ENCODE measurements around the gene KBTBD13. TPM values are rescaled to one million over a fixed set of nuclear protein-coding genes. Genes with fewer than 3 reads are reported as not detected.

Gene KBTBD13
- total and polyA plus RNA-seq, 7 donors, result 0.03 TPM; not detected in 6

DNA sequence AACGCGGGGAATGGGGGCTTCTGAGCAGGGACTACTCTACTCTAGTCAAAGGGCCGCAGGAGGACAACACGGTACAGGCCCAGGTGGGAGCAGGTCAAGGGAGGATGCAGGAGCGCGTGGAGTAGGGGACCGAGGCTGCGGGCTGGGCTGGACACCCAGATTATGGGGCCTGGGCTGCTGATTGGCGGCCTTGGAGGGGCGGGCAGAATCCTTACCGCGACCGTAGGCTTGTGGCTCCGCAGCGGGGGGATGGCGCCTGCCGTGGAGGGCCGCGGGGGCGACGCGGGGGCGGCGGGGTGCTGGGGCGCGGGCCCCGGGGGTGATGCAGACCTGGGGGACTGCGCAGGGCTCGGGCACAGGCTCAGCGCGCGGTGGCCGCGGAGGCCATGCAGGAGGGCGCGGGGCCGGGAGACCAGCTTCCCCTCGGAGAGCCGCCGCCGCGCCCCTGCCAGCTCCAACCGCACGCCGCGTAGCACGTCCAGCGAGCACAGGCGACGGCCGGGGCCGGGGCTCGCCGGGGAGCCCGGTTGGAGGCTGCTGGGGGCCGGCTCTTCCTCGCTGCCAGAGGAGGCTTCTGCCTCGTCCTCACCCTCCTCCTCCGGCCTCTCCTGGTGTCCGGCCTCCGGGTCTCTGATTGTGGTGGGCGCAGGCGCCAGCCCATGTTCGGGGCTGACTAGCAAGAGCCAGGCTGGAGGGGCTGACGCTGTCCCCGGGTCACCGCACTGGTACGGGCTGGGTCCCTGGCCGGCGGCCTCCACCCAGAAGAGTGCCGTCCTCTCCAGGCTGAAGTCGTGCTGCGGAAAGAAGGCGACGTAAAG, 25.6 kb downstream of the KBTBD13 start:
- Histone ChIP-seq H3K27me3 (no peaks in the 10 kb centered on the region), H3K4me1 (peaks cover 0 to 16% (median 13%) of the 10 kb centered on the region in 4 donors), H3K9me3 (no peaks in the 10 kb centered on the region), H3K4me3 (no peak overlapping the region), H3K27ac (peak overlapping the region in 1 of 4 donors; percentile 19), H3K36me3 (peaks cover 0 to 66% (median 18%) of the 10 kb centered on the region in 4 donors)
- peak; percentile 68 for DNase-seq
- 86 to 88% methylated on average over 75 of the region's 75 CpGs for WGBS, 2 donors
- TF ChIP-seq, protein P1, sequence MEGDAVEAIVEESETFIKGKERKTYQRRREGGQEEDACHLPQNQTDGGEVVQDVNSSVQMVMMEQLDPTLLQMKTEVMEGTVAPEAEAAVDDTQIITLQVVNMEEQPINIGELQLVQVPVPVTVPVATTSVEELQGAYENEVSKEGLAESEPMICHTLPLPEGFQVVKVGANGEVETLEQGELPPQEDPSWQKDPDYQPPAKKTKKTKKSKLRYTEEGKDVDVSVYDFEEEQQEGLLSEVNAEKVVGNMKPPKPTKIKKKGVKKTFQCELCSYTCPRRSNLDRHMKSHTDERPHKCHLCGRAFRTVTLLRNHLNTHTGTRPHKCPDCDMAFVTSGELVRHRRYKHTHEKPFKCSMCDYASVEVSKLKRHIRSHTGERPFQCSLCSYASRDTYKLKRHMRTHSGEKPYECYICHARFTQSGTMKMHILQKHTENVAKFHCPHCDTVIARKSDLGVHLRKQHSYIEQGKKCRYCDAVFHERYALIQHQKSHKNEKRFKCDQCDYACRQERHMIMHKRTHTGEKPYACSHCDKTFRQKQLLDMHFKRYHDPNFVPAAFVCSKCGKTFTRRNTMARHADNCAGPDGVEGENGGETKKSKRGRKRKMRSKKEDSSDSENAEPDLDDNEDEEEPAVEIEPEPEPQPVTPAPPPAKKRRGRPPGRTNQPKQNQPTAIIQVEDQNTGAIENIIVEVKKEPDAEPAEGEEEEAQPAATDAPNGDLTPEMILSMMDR (IDR thresholded peaks at IDR 0.05), result no peak
- TF ChIP-seq EP300 (IDR thresholded peaks at IDR 0.05) (no peak), POLR2A (IDR thresholded peaks at IDR 0.05) (no peak), POLR2AphosphoS5 (IDR thresholded peaks at IDR 0.05) (no peak)
- intact Hi-C loops (cut with DNase I), result loop anchor here (1.0 to 2.0 kb wide), 2 partner anchors 48 to 69 kb away; no protein-coding TSS in a partner anchor

DNA sequence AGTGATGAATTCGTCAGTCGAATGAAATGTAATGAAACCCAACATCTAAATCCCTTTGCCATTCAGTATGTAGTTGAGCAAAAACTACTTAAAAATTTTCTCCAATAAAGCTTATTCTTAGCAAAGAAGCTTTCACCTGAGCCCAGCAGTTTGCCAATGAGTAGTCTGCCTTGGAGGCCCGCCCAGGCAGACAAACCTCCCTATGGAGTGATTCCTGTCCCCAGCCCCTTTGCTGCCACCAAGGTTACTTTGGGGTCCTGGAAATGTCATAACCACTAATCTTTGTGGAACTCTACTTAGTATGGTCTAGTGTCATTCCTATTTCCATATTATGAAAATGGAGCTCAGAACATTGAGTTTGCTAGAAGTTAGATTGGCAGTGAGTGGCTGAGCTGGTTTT, 26.4 kb downstream of the KBTBD13 start:
- TF ChIP-seq POLR2A (IDR thresholded peaks at IDR 0.05) (no peak), EP300 (IDR thresholded peaks at IDR 0.05) (no peak), POLR2AphosphoS5 (IDR thresholded peaks at IDR 0.05) (no peak)
- TF ChIP-seq, protein P1 (IDR thresholded peaks at IDR 0.05), result no peak
- Histone ChIP-seq H3K9me3 (no peaks in the 10 kb centered on the region), H3K27ac (no peak overlapping the region), H3K27me3 (no peaks in the 10 kb centered on the region), H3K4me3 (no peak overlapping the region), H3K36me3 (peaks cover 0 to 62% (median 14%) of the 10 kb centered on the region in 4 donors), H3K4me1 (peaks cover 0 to 15% (median 12%) of the 10 kb centered on the region in 4 donors)
- DNase-seq, result no peak
- 97% methylated on average over 3 of the region's 3 CpGs for WGBS, 2 donors
- intact Hi-C loops (cut with DNase I), result no loop called here

DNA sequence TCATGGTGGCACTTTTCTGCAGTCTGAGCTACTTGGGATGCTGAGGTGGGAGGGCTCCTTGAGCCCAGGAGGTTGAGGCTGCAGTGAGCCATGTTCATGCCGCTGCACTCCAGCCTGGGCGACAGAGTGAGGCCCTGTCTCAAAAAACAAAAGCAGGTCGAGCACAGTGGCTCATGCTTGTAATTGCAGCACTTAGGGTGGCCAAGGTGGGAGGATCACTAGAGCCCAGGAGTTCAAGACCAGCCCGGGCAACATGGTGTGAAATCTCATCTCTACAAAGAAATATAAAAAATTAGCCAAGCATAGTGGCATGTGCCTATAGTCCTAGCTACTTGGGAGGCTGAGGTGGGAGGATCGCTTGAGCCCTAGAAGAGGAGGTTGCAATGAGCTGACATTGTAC, 28.5 kb downstream of the KBTBD13 start:
- peaks cover 0 to 15% (median 12%) of the 10 kb centered on the region in 4 donors for H3K4me1 ChIP-seq
- no peak overlapping the region for H3K4me3 ChIP-seq
- WGBS, 2 donors, result 93 to 94% methylated on average over 5 of the region's 5 CpGs
- H3K36me3 ChIP-seq, result peaks cover 0 to 40% (median 4%) of the 10 kb centered on the region in 4 donors
- no peak overlapping the region for H3K27ac ChIP-seq
- TF ChIP-seq POLR2AphosphoS5 (IDR thresholded peaks at IDR 0.05) (no peak), POLR2A (IDR thresholded peaks at IDR 0.05) (no peak), EP300 (IDR thresholded peaks at IDR 0.05) (no peak)
- TF ChIP-seq, protein P1 (IDR thresholded peaks at IDR 0.05), result no peak
- intact Hi-C loops (cut with DNase I), result no loop called here
- no peaks in the 10 kb centered on the region for H3K27me3 ChIP-seq
- DNase-seq, result no peak
- H3K9me3 ChIP-seq, result no peaks in the 10 kb centered on the region

DNA sequence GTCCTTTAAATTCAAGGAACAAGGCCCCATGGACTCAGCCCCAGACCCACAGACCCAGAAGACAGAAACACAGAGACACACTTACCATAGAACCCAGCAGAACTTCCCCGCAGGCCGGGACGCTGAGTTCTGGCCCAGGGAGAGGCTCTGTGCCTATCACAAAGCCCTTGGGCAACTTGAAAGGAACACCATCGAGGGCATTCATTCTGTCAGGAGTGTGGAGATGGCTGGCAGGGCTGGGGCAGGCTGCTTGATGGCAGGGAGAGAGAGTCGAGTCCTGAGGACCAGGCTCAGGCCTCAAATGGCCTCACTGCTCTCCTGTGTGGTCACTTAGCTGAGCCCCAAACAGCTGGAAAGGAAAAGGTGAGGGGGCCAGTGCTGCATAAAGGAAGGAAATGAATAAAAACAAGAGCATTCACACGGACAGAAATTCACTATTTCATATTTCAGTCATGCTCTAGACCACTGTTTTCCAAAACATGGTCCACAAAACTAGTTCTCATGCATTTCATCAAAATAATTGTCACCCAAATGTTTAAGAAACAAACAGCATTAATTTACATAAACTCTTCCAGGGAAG, 29.6 kb downstream of the KBTBD13 start:
- Histone ChIP-seq H3K4me3 (no peak overlapping the region), H3K27me3 (no peaks in the 10 kb centered on the region), H3K27ac (no peak overlapping the region), H3K36me3 (peaks cover 0 to 30% (median 4%) of the 10 kb centered on the region in 4 donors), H3K9me3 (no peaks in the 10 kb centered on the region), H3K4me1 (peaks cover 0 to 9% (median 8%) of the 10 kb centered on the region in 4 donors)
- intact Hi-C loops (cut with DNase I), result no loop called here
- WGBS, 2 donors, result 81 to 85% methylated on average over 6 of the region's 6 CpGs
- DNase-seq, result no peak
- TF ChIP-seq, protein P1 (IDR thresholded peaks at IDR 0.05), result no peak
- TF ChIP-seq POLR2A (IDR thresholded peaks at IDR 0.05), result no peak
- no peak for TF ChIP-seq POLR2AphosphoS5 (IDR thresholded peaks at IDR 0.05)
- no peak for TF ChIP-seq EP300 (IDR thresholded peaks at IDR 0.05)
